GM13977 (cell line): Measurements from ENCODE around the gene APPBP2.
"Not testable (repeated sequence)": the region's sequence is repeated elsewhere in the genome, so short reads cannot be mapped to it uniquely, and the experiment has no call there.

Experiments
- DNase-seq: peaks from one replicate; pipeline ENCODE4 v3.0.0; 2012; ENCODE audit warnings: low spot score
- CTCF ChIP-seq: IDR thresholded peaks from 2 replicates; pipeline ENCODE4 v1.5.1; 2012; ENCODE audit warnings: mild to moderate bottlenecking, control low read depth; ENCODE audit not compliant: insufficient read depth; ENCODE audit errors: extremely low read depth, missing control alignments
- in situ Hi-C: fragments of 300-500 bp; cut with MboI; formaldehyde crosslinking; loops from one replicate; pipeline ENCODE4 v1.12.0; 2022; ENCODE audit warnings: low sequenced_read_pairs, low pct_unique_long_range_greater_than_20kb, mixed read lengths, inconsistent platforms; ENCODE audit not compliant: unreplicated experiment

APPBP2 gene

GRCh38 chr17:60443713-60444112 is 82.3 kb downstream of the APPBP2 start:
- no peak for TF ChIP-seq CTCF
- no peak for DNase-seq
- in situ Hi-C loops = no loop called here

GRCh38 chr17:60442271-60443173 is 83.5 kb downstream of the APPBP2 start:
- TF ChIP-seq CTCF = no peak
- in situ Hi-C loops = no loop called here
- no peak for DNase-seq

- in situ Hi-C loops = no loop called here
- DNase-seq = peak; percentile 53
- no peak for TF ChIP-seq CTCF
Measured at GRCh38 chr17:60439501-60439900, 86.5 kb downstream of the APPBP2 start.

GRCh38 chr17:60436676-60437075 is 89.4 kb downstream of the APPBP2 start:
- no peak for DNase-seq
- in situ Hi-C loops = no loop called here
- no peak for TF ChIP-seq CTCF

- TF ChIP-seq CTCF = peak; percentile 91
- DNase-seq = peak; percentile 72
- in situ Hi-C loops = no loop called here
Measured at GRCh38 chr17:60435244-60436167, 90.5 kb downstream of the APPBP2 start.

GRCh38 chr17:60433021-60433997 is 92.7 kb downstream of the APPBP2 start:
- in situ Hi-C loops, DNase-seq: not testable (repeated sequence)

GRCh38 chr17:60430561-60430960 is 95.5 kb downstream of the APPBP2 start:
- DNase-seq, in situ Hi-C loops: not testable (repeated sequence)

- in situ Hi-C loops, DNase-seq: not testable (repeated sequence)
Measured at GRCh38 chr17:60428491-60428890, 97.6 kb downstream of the APPBP2 start.
